HCT116 (cell line): ENCODE measurements around the gene GRIA1.

ENCODE experiments used
- CBX3 ChIP-seq: IDR thresholded peaks from 2 replicates; pipeline ENCODE4 v1.6.1; 2012; ENCODE audit warnings: low read depth
- CEBPB ChIP-seq: IDR thresholded peaks from 2 replicates; pipeline ENCODE4 v1.6.1; 2012; ENCODE audit warnings: low read depth
- ELF1 ChIP-seq: IDR thresholded peaks from 2 replicates; pipeline ENCODE4 v1.6.1; 2012; ENCODE audit warnings: low read depth, borderline replicate concordance
- EZH2 ChIP-seq: fragments of 200-600 bp; sonication (generic); IDR thresholded peaks from 2 replicates; pipeline ENCODE4 v1.6.1; 2017; ENCODE audit warnings: antibody characterized with exemption, mixed run types
- FOSL1 ChIP-seq: IDR thresholded peaks from 2 replicates; pipeline ENCODE4 v1.6.1; 2012; ENCODE audit warnings: low read depth
- JUND ChIP-seq: IDR thresholded peaks from 2 replicates; pipeline ENCODE4 v1.6.1; 2012
- POLR2A ChIP-seq: IDR thresholded peaks from 2 replicates; pipeline ENCODE4 v1.7.0; 2011; ENCODE audit warnings: borderline replicate concordance; ENCODE audit not compliant: insufficient read depth, insufficient read length; ENCODE audit errors: extremely low read depth
- POLR2AphosphoS5 ChIP-seq: IDR thresholded peaks from 2 replicates; pipeline ENCODE4 v1.6.1; 2011; ENCODE audit warnings: mild to moderate bottlenecking, low read depth, low read length, moderate library complexity
- SP1 ChIP-seq: IDR thresholded peaks from 2 replicates; pipeline ENCODE4 v1.6.1; 2012; ENCODE audit warnings: low read depth
- ZNF274 ChIP-seq: fragments of 200-500 bp; sonication (Bioruptor generic); IDR thresholded peaks from 2 replicates; pipeline ENCODE4 v1.6.1; 2014; ENCODE audit warnings: mild to moderate bottlenecking, low read depth, low read length, inconsistent platforms
- TF ChIP-seq, protein P1 (sequence below), 3 experiments: fragments of 200-600 bp in 1 of 3; sonication (generic) in 1 of 3; IDR thresholded peaks in 2 of 3; conservative IDR thresholded peaks in 1 of 3; 2 replicates each; pipeline ENCODE4 v1.5.1; 2012 to 2017; ENCODE audit warnings: low read depth in 2 of 3, low read length in 2 of 3, antibody characterized with exemption in 1 of 3, borderline replicate concordance in 1 of 3, control low read depth in 1 of 3, mild to moderate bottlenecking in 1 of 3, mixed read lengths in 1 of 3, mixed run types in 1 of 3, moderate library complexity in 1 of 3; ENCODE audit not compliant: insufficient read depth in 1 of 3
- TF ChIP-seq, protein P2 (sequence below): IDR thresholded peaks from 2 replicates; pipeline ENCODE4 v1.6.1; 2012
- TF ChIP-seq, protein P3 (sequence below): IDR thresholded peaks from 2 replicates; pipeline ENCODE4 v1.6.1; 2012; ENCODE audit warnings: low read depth
- TF ChIP-seq, protein P4 (sequence below): IDR thresholded peaks from 2 replicates; pipeline ENCODE4 v1.6.1; 2011; ENCODE audit warnings: mild to moderate bottlenecking, low read length, moderate library complexity; ENCODE audit not compliant: insufficient replicate concordance; ENCODE audit errors: extremely low read depth

DNA sequence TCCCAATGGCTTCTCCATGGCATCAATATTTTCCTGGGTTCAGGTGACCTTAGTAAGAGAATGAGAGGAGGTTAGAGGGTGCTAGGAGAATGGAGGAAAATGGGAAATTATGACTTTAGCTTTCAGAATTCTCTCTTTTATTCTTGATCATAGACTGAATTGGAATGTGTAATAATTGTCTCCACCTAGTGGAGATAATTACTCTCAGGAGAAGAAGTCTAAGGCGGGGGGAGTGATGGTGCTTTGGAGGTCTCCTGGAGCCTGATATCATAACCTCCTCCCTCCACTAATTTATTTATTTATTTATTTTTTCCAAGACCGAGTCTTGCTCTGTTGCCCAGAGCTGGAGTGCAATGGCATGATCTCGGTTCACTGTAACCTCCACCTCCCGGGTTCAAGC lies 221.3 kb downstream of the GRIA1 start:
- TF ChIP-seq, protein P1, sequence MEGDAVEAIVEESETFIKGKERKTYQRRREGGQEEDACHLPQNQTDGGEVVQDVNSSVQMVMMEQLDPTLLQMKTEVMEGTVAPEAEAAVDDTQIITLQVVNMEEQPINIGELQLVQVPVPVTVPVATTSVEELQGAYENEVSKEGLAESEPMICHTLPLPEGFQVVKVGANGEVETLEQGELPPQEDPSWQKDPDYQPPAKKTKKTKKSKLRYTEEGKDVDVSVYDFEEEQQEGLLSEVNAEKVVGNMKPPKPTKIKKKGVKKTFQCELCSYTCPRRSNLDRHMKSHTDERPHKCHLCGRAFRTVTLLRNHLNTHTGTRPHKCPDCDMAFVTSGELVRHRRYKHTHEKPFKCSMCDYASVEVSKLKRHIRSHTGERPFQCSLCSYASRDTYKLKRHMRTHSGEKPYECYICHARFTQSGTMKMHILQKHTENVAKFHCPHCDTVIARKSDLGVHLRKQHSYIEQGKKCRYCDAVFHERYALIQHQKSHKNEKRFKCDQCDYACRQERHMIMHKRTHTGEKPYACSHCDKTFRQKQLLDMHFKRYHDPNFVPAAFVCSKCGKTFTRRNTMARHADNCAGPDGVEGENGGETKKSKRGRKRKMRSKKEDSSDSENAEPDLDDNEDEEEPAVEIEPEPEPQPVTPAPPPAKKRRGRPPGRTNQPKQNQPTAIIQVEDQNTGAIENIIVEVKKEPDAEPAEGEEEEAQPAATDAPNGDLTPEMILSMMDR (IDR thresholded peaks at IDR 0.05 in 2 of 3, conservative IDR thresholded peaks at IDR 0.05 in 1 of 3; ENCODE audit: borderline replicate concordance in 1 of 3, insufficient read depth in 1 of 3, low read depth in 2 of 3, low read length in 2 of 3), result peak; percentile 19 to 38 (median 22); a peak in 4 of 6 replicates
- TF ChIP-seq ZNF274 (no peak), EZH2 (no peak), POLR2A (no peak), JUND (no peak), CEBPB (no peak), CBX3 (no peak), SP1 (no peak), FOSL1 (no peak), POLR2AphosphoS5 (no peak), ELF1 (no peak)
- TF ChIP-seq, protein P2, sequence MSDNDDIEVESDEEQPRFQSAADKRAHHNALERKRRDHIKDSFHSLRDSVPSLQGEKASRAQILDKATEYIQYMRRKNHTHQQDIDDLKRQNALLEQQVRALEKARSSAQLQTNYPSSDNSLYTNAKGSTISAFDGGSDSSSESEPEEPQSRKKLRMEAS, result no peak
- TF ChIP-seq, protein P3, sequence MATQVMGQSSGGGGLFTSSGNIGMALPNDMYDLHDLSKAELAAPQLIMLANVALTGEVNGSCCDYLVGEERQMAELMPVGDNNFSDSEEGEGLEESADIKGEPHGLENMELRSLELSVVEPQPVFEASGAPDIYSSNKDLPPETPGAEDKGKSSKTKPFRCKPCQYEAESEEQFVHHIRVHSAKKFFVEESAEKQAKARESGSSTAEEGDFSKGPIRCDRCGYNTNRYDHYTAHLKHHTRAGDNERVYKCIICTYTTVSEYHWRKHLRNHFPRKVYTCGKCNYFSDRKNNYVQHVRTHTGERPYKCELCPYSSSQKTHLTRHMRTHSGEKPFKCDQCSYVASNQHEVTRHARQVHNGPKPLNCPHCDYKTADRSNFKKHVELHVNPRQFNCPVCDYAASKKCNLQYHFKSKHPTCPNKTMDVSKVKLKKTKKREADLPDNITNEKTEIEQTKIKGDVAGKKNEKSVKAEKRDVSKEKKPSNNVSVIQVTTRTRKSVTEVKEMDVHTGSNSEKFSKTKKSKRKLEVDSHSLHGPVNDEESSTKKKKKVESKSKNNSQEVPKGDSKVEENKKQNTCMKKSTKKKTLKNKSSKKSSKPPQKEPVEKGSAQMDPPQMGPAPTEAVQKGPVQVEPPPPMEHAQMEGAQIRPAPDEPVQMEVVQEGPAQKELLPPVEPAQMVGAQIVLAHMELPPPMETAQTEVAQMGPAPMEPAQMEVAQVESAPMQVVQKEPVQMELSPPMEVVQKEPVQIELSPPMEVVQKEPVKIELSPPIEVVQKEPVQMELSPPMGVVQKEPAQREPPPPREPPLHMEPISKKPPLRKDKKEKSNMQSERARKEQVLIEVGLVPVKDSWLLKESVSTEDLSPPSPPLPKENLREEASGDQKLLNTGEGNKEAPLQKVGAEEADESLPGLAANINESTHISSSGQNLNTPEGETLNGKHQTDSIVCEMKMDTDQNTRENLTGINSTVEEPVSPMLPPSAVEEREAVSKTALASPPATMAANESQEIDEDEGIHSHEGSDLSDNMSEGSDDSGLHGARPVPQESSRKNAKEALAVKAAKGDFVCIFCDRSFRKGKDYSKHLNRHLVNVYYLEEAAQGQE, result no peak
- TF ChIP-seq, protein P4, sequence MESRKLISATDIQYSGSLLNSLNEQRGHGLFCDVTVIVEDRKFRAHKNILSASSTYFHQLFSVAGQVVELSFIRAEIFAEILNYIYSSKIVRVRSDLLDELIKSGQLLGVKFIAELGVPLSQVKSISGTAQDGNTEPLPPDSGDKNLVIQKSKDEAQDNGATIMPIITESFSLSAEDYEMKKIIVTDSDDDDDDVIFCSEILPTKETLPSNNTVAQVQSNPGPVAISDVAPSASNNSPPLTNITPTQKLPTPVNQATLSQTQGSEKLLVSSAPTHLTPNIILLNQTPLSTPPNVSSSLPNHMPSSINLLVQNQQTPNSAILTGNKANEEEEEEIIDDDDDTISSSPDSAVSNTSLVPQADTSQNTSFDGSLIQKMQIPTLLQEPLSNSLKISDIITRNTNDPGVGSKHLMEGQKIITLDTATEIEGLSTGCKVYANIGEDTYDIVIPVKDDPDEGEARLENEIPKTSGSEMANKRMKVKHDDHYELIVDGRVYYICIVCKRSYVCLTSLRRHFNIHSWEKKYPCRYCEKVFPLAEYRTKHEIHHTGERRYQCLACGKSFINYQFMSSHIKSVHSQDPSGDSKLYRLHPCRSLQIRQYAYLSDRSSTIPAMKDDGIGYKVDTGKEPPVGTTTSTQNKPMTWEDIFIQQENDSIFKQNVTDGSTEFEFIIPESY, result no peak
